ENCODE measurements around the gene CBR1. TPM values are rescaled to one million over a fixed set of nuclear protein-coding genes. Genes with fewer than 3 reads are reported as not detected.
"Not testable (repeated sequence)": the region's sequence is repeated elsewhere in the genome, so short reads cannot be mapped to it uniquely, and the experiment has no call there.

Gene CBR1
- total and polyA plus RNA-seq, 9 donors = 10.9 to 27.6 (median 26.1) TPM

DNA sequence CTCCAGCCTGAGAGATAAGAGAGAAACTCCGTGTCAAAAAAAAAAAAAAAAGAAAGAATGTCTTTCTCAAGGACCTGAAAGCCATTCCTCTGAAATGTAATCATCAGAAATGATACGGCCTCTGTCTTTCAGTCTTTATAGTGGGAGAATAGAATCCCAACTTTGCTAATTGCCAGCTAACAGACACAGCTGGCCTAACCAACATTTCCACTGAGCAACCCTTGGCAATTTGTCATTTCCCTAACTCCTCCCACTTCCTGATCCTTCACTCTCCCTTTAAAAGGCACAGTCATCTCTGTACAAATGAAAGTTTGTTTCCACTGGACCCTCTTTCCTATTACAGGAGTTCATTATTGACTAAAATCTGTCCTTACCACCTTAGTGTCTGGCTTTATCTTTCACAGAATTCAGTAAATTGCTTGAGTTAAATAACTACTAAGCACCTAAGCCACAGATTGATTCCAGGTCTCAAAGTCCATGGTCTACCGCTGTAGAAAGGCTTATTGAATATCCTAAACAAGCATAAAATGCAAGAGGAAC lies 4.3 kb upstream of the CBR1 start:
- Histone ChIP-seq H3K9me3 (replicated peaks; ENCODE audit: control insufficient read depth, low read depth, low read length) (peaks cover 5% of the 10 kb centered on the region), H3K4me3 (ENCODE audit: low read length) (no peak overlapping the region), H3K4me1 (ENCODE audit: control insufficient read depth, insufficient read depth, low read length) (peaks cover 9% of the 10 kb centered on the region), H3K27ac (ENCODE audit: low read length) (no peak overlapping the region), H3K27me3 (ENCODE audit: control insufficient read depth, insufficient read depth, low read length) (no peaks in the 10 kb centered on the region), H3K36me3 (ENCODE audit: control insufficient read depth, insufficient read depth, low read length) (no peaks in the 10 kb centered on the region)
- WGBS (ENCODE audit: insufficient coverage) = 63% methylated on average over 1 of the region's 3 CpGs
- DNase-seq = no peak

- peaks cover 16% of the 10 kb centered on the region for H3K36me3 ChIP-seq (ENCODE audit: control insufficient read depth, insufficient read depth, low read length)
- no peak overlapping the region for H3K4me3 ChIP-seq (ENCODE audit: low read length)
- H3K27ac ChIP-seq (ENCODE audit: low read length) = no peak overlapping the region
- no peak for DNase-seq
- no peaks in the 10 kb centered on the region for H3K27me3 ChIP-seq (ENCODE audit: control insufficient read depth, insufficient read depth, low read length)
- H3K4me1 ChIP-seq (ENCODE audit: control insufficient read depth, insufficient read depth, low read length) = peaks cover 11% of the 10 kb centered on the region
- H3K9me3 ChIP-seq (replicated peaks; ENCODE audit: control insufficient read depth, low read depth, low read length) = peaks cover 5% of the 10 kb centered on the region
- WGBS (ENCODE audit: insufficient coverage) = 98% methylated on average over 4 of the region's 5 CpGs
These were observed 951 bp upstream of the CBR1 start for GRCh38 chr21:36068748-36069398.

GRCh38 chr21:36070999-36071398 lies 1.2 kb downstream of the CBR1 start:
- H3K27ac ChIP-seq (ENCODE audit: low read length) = no peak overlapping the region
- H3K4me1 ChIP-seq (ENCODE audit: control insufficient read depth, insufficient read depth, low read length) = peaks cover 11% of the 10 kb centered on the region
- H3K4me3 ChIP-seq (ENCODE audit: low read length) = no peak overlapping the region
- 83% methylated on average over 7 of the region's 7 CpGs for WGBS (ENCODE audit: insufficient coverage)
- peaks cover 5% of the 10 kb centered on the region for H3K9me3 ChIP-seq (replicated peaks; ENCODE audit: control insufficient read depth, low read depth, low read length)
- no peak for DNase-seq
- no peaks in the 10 kb centered on the region for H3K27me3 ChIP-seq (ENCODE audit: control insufficient read depth, insufficient read depth, low read length)
- H3K36me3 ChIP-seq (ENCODE audit: control insufficient read depth, insufficient read depth, low read length) = peaks cover 16% of the 10 kb centered on the region

DNA sequence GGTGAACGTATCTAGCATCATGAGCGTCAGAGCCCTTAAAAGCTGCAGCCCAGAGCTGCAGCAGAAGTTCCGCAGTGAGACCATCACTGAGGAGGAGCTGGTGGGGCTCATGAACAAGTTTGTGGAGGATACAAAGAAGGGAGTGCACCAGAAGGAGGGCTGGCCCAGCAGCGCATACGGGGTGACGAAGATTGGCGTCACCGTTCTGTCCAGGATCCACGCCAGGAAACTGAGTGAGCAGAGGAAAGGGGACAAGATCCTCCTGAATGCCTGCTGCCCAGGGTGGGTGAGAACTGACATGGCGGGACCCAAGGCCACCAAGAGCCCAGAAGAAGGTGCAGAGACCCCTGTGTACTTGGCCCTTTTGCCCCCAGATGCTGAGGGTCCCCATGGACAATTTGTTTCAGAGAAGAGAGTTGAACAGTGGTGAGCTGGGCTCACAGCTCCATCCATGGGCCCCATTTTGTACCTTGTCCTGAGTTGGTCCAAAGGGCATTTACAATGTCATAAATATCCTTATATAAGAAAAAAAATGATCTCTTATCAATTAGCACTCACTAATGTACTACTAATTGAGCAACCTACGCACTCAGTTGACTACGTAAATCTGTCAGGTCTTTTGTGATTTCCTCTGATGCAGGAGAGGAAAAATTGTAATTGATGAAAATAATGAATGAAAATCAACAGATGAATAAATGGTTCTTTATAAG lies 2.8 kb downstream of the CBR1 start:
- Histone ChIP-seq H3K27me3 (ENCODE audit: control insufficient read depth, insufficient read depth, low read length) (no peaks in the 10 kb centered on the region), H3K36me3 (ENCODE audit: control insufficient read depth, insufficient read depth, low read length) (peaks cover 16% of the 10 kb centered on the region), H3K27ac (ENCODE audit: low read length) (no peak overlapping the region), H3K4me3 (ENCODE audit: low read length) (no peak overlapping the region), H3K9me3 (replicated peaks; ENCODE audit: control insufficient read depth, low read depth, low read length) (peaks cover 5% of the 10 kb centered on the region), H3K4me1 (ENCODE audit: control insufficient read depth, insufficient read depth, low read length) (peaks cover 11% of the 10 kb centered on the region)
- WGBS (ENCODE audit: insufficient coverage) = 93% methylated on average over 9 of the region's 12 CpGs
- no peak for DNase-seq

- DNase-seq = no peak
- peaks cover 16% of the 10 kb centered on the region for H3K36me3 ChIP-seq (ENCODE audit: control insufficient read depth, insufficient read depth, low read length)
- no peak overlapping the region for H3K4me3 ChIP-seq (ENCODE audit: low read length)
- H3K4me1 ChIP-seq (ENCODE audit: control insufficient read depth, insufficient read depth, low read length) = peaks cover 11% of the 10 kb centered on the region
- 73% methylated on average over 2 of the region's 3 CpGs for WGBS (ENCODE audit: insufficient coverage)
- no peaks in the 10 kb centered on the region for H3K27me3 ChIP-seq (ENCODE audit: control insufficient read depth, insufficient read depth, low read length)
- H3K9me3 ChIP-seq (replicated peaks; ENCODE audit: control insufficient read depth, low read depth, low read length) = peaks cover 5% of the 10 kb centered on the region
- H3K27ac ChIP-seq (ENCODE audit: low read length) = no peak overlapping the region
These were observed 3.4 kb downstream of the CBR1 start for GRCh38 chr21:36073181-36073580.

GRCh38 chr21:36073911-36074310 lies 4.1 kb downstream of the CBR1 start:
- H3K27me3 ChIP-seq (ENCODE audit: control insufficient read depth, insufficient read depth, low read length); H3K27ac ChIP-seq (ENCODE audit: low read length); H3K4me3 ChIP-seq (ENCODE audit: low read length); H3K9me3 ChIP-seq (replicated peaks; ENCODE audit: control insufficient read depth, low read depth, low read length); DNase-seq: not testable (repeated sequence)
- Histone ChIP-seq H3K4me1 (ENCODE audit: control insufficient read depth, insufficient read depth, low read length) (peaks cover 14% of the 10 kb centered on the region), H3K36me3 (ENCODE audit: control insufficient read depth, insufficient read depth, low read length) (peaks cover 16% of the 10 kb centered on the region)
- WGBS (ENCODE audit: insufficient coverage) = 70% methylated on average over 2 of the region's 5 CpGs

DNA sequence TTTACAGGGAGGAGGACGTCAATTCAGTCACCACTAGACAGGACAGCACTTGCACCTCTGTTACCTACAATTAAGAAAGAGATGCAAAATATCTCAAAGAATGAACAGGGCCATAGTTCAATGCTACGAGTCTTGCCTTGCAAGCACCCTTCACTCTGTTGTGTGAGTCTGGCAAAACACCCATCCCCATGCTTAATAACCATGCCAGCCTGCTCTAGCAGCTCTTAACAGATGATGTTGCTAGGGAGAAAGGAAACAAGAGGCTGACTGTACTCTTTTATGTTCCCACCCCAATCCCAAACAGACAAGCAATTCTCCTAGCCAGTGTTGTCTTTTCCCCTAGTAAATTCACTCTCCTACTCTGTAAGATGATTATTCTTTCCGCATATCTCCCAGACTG lies 5.3 kb downstream of the CBR1 start:
- WGBS (ENCODE audit: insufficient coverage) = 57% methylated on average over 2 of the region's 3 CpGs
- DNase-seq = no peak
- H3K27me3 ChIP-seq (ENCODE audit: control insufficient read depth, insufficient read depth, low read length) = no peaks in the 10 kb centered on the region

DNA sequence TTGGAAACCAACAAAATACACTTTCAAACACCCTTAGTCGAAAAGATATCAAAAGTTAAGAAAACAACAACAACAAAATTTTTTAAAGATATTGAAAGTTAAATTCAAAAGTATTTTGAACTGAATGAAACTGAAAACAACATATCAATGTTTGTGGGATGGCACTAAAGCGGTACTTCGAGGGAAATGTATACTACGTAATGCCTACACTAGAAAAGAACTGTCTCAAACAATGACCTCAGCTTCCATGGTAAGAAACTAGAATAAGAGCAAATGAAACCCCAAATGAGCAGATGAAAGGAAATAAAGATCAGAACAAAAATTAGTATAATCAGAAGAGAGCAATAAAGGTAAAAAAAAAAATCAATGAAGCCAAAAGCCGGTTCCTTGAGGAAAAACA lies 6.1 kb downstream of the CBR1 start:
- no CpG with 5 or more reads among the region's 5 CpGs for WGBS (ENCODE audit: insufficient coverage)
- Histone ChIP-seq H3K4me1 (ENCODE audit: control insufficient read depth, insufficient read depth, low read length) (peaks cover 8% of the 10 kb centered on the region), H3K27me3 (ENCODE audit: control insufficient read depth, insufficient read depth, low read length) (peaks cover 2% of the 10 kb centered on the region)

More for the DNA sequence above, 5.3 kb downstream of the CBR1 start:
- H3K36me3 ChIP-seq (ENCODE audit: control insufficient read depth, insufficient read depth, low read length) = peaks cover 16% of the 10 kb centered on the region
- H3K4me1 ChIP-seq (ENCODE audit: control insufficient read depth, insufficient read depth, low read length) = peaks cover 12% of the 10 kb centered on the region
- no peak overlapping the region for H3K4me3 ChIP-seq (ENCODE audit: low read length)
- H3K9me3 ChIP-seq (replicated peaks; ENCODE audit: control insufficient read depth, low read depth, low read length) = peaks cover 2% of the 10 kb centered on the region
- H3K27ac ChIP-seq (ENCODE audit: low read length) = no peak overlapping the region

GRCh38 chr21:36076878-36077655 lies 7.2 kb downstream of the CBR1 start:
- no CpG with 5 or more reads among the region's 7 CpGs for WGBS (ENCODE audit: insufficient coverage)
- Histone ChIP-seq H3K36me3 (ENCODE audit: control insufficient read depth, insufficient read depth, low read length) (peaks cover 4% of the 10 kb centered on the region), H3K4me3 (ENCODE audit: low read length) (no peak overlapping the region), H3K9me3 (replicated peaks; ENCODE audit: control insufficient read depth, low read depth, low read length) (peaks cover 2% of the 10 kb centered on the region), H3K4me1 (ENCODE audit: control insufficient read depth, insufficient read depth, low read length) (peaks cover 3% of the 10 kb centered on the region), H3K27me3 (ENCODE audit: control insufficient read depth, insufficient read depth, low read length) (peaks cover 2% of the 10 kb centered on the region), H3K27ac (ENCODE audit: low read length) (no peak overlapping the region)
- no peak for DNase-seq

More for the DNA sequence above, 6.1 kb downstream of the CBR1 start:
- H3K36me3 ChIP-seq (ENCODE audit: control insufficient read depth, insufficient read depth, low read length) = peaks cover 16% of the 10 kb centered on the region
- no peak overlapping the region for H3K4me3 ChIP-seq (ENCODE audit: low read length)
- DNase-seq = no peak
- no peak overlapping the region for H3K27ac ChIP-seq (ENCODE audit: low read length)
- H3K9me3 ChIP-seq (replicated peaks; ENCODE audit: control insufficient read depth, low read depth, low read length) = peaks cover 2% of the 10 kb centered on the region

- WGBS (ENCODE audit: insufficient coverage) = 61% methylated on average over 4 of the region's 9 CpGs
- no peak for DNase-seq
- Histone ChIP-seq H3K27me3 (ENCODE audit: control insufficient read depth, insufficient read depth, low read length) (peaks cover 2% of the 10 kb centered on the region), H3K4me1 (ENCODE audit: control insufficient read depth, insufficient read depth, low read length) (peaks cover 3% of the 10 kb centered on the region), H3K36me3 (ENCODE audit: control insufficient read depth, insufficient read depth, low read length) (no peaks in the 10 kb centered on the region), H3K27ac (ENCODE audit: low read length) (no peak overlapping the region), H3K9me3 (replicated peaks; ENCODE audit: control insufficient read depth, low read depth, low read length) (peaks cover 2% of the 10 kb centered on the region), H3K4me3 (ENCODE audit: low read length) (no peak overlapping the region)
These were observed 7.9 kb downstream of the CBR1 start for GRCh38 chr21:36077758-36078157.

Data from muscle of leg (tissue), 11 donors.